Upper lobe of left lung (tissue), 6 donors: ENCODE measurements around the gene UGT1A8. TPM values are rescaled to one million over a fixed set of nuclear protein-coding genes. Genes with fewer than 3 reads are reported as not detected.

ENCODE experiments used
- ATAC-seq, 2 donors: fragments of 200-7000 bp; cut with Tn5 transposase; one replicate each; pipeline ENCODE4 v1.9.1; 2022; ENCODE audit warnings: mild to moderate bottlenecking in 2 of 2, moderate library complexity in 2 of 2; ENCODE audit not compliant: low FRiP score in 2 of 2
- DNase-seq, 2 donors: peaks; one replicate each; pipeline ENCODE4 v3.0.0-alpha.2; 2019 to 2020
- H3K27ac ChIP-seq, 4 donors: fragments of 200-600 bp; sonication (generic); one replicate each; pipeline ENCODE4 v1.5.1; 2016 to 2019
- H3K27me3 ChIP-seq, 4 donors: fragments of 200-600 bp; sonication (generic); one replicate each; pipeline ENCODE4 v1.5.1; 2017 to 2019
- H3K36me3 ChIP-seq, 4 donors: fragments of 200-600 bp; sonication (generic); one replicate each; pipeline ENCODE4 v1.5.1; 2016 to 2019
- H3K4me1 ChIP-seq, 4 donors: fragments of 200-600 bp; sonication (generic); one replicate each; pipeline ENCODE4 v1.5.1; 2018 to 2019
- H3K4me3 ChIP-seq, 4 donors: fragments of 200-600 bp; sonication (generic); one replicate each; pipeline ENCODE4 v1.5.1; 2017 to 2019; ENCODE audit warnings: mild to moderate bottlenecking in 2 of 4, moderate library complexity in 1 of 4
- H3K9me3 ChIP-seq, 4 donors: fragments of 200-600 bp; sonication (generic); one replicate each; pipeline ENCODE4 v1.5.1; 2018 to 2019
- CTCF ChIP-seq, 6 experiments: fragments of 450-650 bp in 4 of 6; fragments of 200-600 bp in 2 of 6; sonication (generic) in 2 of 6; IDR thresholded peaks; one replicate each; pipeline ENCODE4 v1.5.1; 2016 to 2019; ENCODE audit warnings: antibody characterized with exemption in 6 of 6
- EP300 ChIP-seq, 4 donors: sonication (generic); formaldehyde crosslinking; IDR thresholded peaks; one replicate each; pipeline ENCODE4 v1.5.1; 2017; ENCODE audit warnings: antibody characterized with exemption in 4 of 4, control low read depth in 2 of 4
- POLR2A ChIP-seq, 4 donors: fragments of 450-650 bp; IDR thresholded peaks; one replicate each; pipeline ENCODE4 v1.5.1; 2016 to 2017; ENCODE audit warnings: antibody characterized with exemption in 4 of 4, mild to moderate bottlenecking in 2 of 4
- POLR2AphosphoS5 ChIP-seq, 2 donors: sonication (generic); formaldehyde crosslinking; IDR thresholded peaks; one replicate each; pipeline ENCODE4 v1.5.1; 2017; ENCODE audit warnings: antibody characterized with exemption in 2 of 2
- WGBS, 2 donors: methylation state at CpG; one replicate each; pipeline ENCODE4 v1.1.5; 2017 to 2018; 5-methylcytosine and 5-hydroxymethylcytosine counted together
- total RNA-seq, 6 donors: library from RNA; depleted of rRNA in 4 of 6; stranded (reverse); fragments of >200 nt in 4 of 6; gene quantifications; one replicate each; pipeline versions ENCODE4 v1.1.0 to v1.2.1, GENCODE V29; 2016 to 2021
- donor health status: DM: no; HTN: no; CAD: no; lungs with moderate emphysema.
- donor health status: DM: no; HTN: yes; CAD: no; lungs with severe emphysema.

The UGT1A8 gene
- total RNA-seq, 6 donors from 2014 or later = not detected

GRCh38 chr2:233822101-233822771 lies 204.8 kb downstream of the UGT1A8 start:
- DNase-seq (peak; percentile 19 to 72), ATAC-seq (no peak)
- Histone ChIP-seq H3K27me3 (no peaks in the 10 kb centered on the region), H3K4me1 (no peaks in the 10 kb centered on the region), H3K4me3 (no peak overlapping the region), H3K9me3 (peaks cover 0 to 3% (median 0%) of the 10 kb centered on the region in 4 donors), H3K27ac (no peak overlapping the region), H3K36me3 (no peaks in the 10 kb centered on the region)
- TF ChIP-seq CTCF (IDR thresholded peaks at IDR 0.05) (no peak), POLR2AphosphoS5 (IDR thresholded peaks at IDR 0.05) (no peak), POLR2A (IDR thresholded peaks at IDR 0.05) (no peak), EP300 (IDR thresholded peaks at IDR 0.05) (no peak)
- WGBS, 2 donors = 87 to 92% methylated on average over 7 to 18 of the region's 21 CpGs

Other genes starting within 250 kb of the UGT1A8 start
- 10 to 100 TPM; 34.4 to 75.4 (median 50.4) TPM for gene USP40, start 50.9 kb upstream of the UGT1A8 start, total RNA-seq
- not detected for gene UGT1A10, start 18.8 kb downstream of the UGT1A8 start, total RNA-seq
- gene UGT1A9, start 54.3 kb downstream of the UGT1A8 start, total RNA-seq = not detected
- not detected for gene UGT1A7, start 64.3 kb downstream of the UGT1A8 start, total RNA-seq
- gene UGT1A6, start 75.3 kb downstream of the UGT1A8 start, total RNA-seq = 1 to 10 TPM in 1 of 6 donors, under 1 TPM in 4, not detected in 1; 0.15 to 5.0 (median 0.33) TPM
- gene UGT1A5, start 95.3 kb downstream of the UGT1A8 start, total RNA-seq = 1 to 10 TPM in 1 of 6 donors, not detected in 5; 1.0 TPM
- gene UGT1A4, start 101.1 kb downstream of the UGT1A8 start, total RNA-seq = under 1 TPM in 4 of 6 donors, not detected in 2; 0.14 to 0.69 (median 0.27) TPM
- gene UGT1A3, start 111.4 kb downstream of the UGT1A8 start, total RNA-seq = under 1 TPM in 1 of 6 donors, not detected in 5; 0.30 TPM
- gene UGT1A1, start 142.6 kb downstream of the UGT1A8 start, total RNA-seq = 1 to 10 TPM in 2 of 6 donors, under 1 TPM in 1, not detected in 3; 0.15 to 1.4 (median 1.0) TPM
- not detected for gene MROH2A, start 160.7 kb downstream of the UGT1A8 start, total RNA-seq
- 1 to 10 TPM in 4 of 6 donors, under 1 TPM in 1, not detected in 1; 0.98 to 3.2 (median 1.3) TPM for gene HJURP, start 236.9 kb downstream of the UGT1A8 start, total RNA-seq